Ovary (tissue), 9 donors: ENCODE results near the gene OR8G5. TPM values are rescaled to one million over a fixed set of nuclear protein-coding genes. Genes with fewer than 3 reads are reported as not detected.

ENCODE experiments used
- DNase-seq, 5 donors: peaks; one replicate each; pipeline ENCODE4 v3.0.0-alpha.2; 2019 to 2020
- H3K27ac ChIP-seq, 2 donors: fragments of 200-600 bp; one replicate each; pipeline versions ENCODE4 v1.5.1 to v1.8.0; 2019 to 2022
- H3K27me3 ChIP-seq: fragments of 200-600 bp; one replicate; pipeline ENCODE4 v1.8.0; 2022
- H3K36me3 ChIP-seq: fragments of 200-600 bp; sonication (generic); one replicate; pipeline ENCODE4 v1.5.1; 2019
- H3K4me1 ChIP-seq: one replicate; pipeline ENCODE4 v1.8.1; 2013; ENCODE audit warnings: mild to moderate bottlenecking, moderate library complexity; ENCODE audit not compliant: insufficient read depth
- H3K4me3 ChIP-seq: fragments of 200-600 bp; sonication (generic); one replicate; pipeline ENCODE4 v1.5.1; 2017
- H3K9me3 ChIP-seq, 2 donors: fragments of 200-600 bp in 1 of 2; sonication (generic) in 1 of 2; one replicate each; pipeline versions ENCODE4 v1.5.1 to v1.8.1; 2013 to 2019; ENCODE audit warnings: mild to moderate bottlenecking in 1 of 2, moderate library complexity in 1 of 2
- CTCF ChIP-seq, 3 donors: fragments of 450-650 bp in 2 of 3; fragments of 200-600 bp in 1 of 3; IDR thresholded peaks; one replicate each; pipeline versions ENCODE4 v1.5.1 to v1.8.0; 2016 to 2022; ENCODE audit warnings: antibody characterized with exemption in 3 of 3, mild to moderate bottlenecking in 1 of 3
- EP300 ChIP-seq: sonication (generic); formaldehyde crosslinking; IDR thresholded peaks from one replicate; pipeline ENCODE4 v1.6.1; 2017; ENCODE audit warnings: antibody characterized with exemption
- POLR2A ChIP-seq: fragments of 450-650 bp; IDR thresholded peaks from one replicate; pipeline ENCODE4 v1.6.1; 2017; ENCODE audit warnings: antibody characterized with exemption, mild to moderate bottlenecking, moderate library complexity
- WGBS, 3 donors: extraction: QIAGEN DNeasy Blood & Tissue Kit in 1 of 3; methylation state at CpG; one replicate each; pipeline versions ENCODE4 v1.1.5 to v1.1.7; 2013 to 2017; 5-methylcytosine and 5-hydroxymethylcytosine counted together
- intact Hi-C, 4 donors: fragments of 100-400 bp; cut with DNase I; formaldehyde crosslinking; loops; one replicate each; pipeline versions ENCODE4 v1.11.0 to v1.15.1; 2022 to 2023
- polyA plus RNA-seq, 2 donors: library from polyadenylated mRNA; stranded (reverse); fragments of 200-250 nt in 1 of 2; fragments of 350-450 nt in 1 of 2; fragmentation: Illumina TruSeq in 1 of 2; extraction: RNeasy Lipid Tissue Mini Kit (QIAGEN cat#74804) in 1 of 2; gene quantifications; one replicate each; pipeline ENCODE4 v1.2.3, GENCODE V29; 2013 to 2014
- total RNA-seq, 7 donors: library from RNA; depleted of rRNA in 2 of 7; stranded (reverse); fragments of >200 nt in 2 of 7; fragmentation: NEBNext Ultra II Directional in 3 of 7; extraction: Animal tissue kit (Norgen Biotek cat#: 25700) in 3 of 7; gene quantifications; one replicate each; pipeline versions ENCODE4 v1.1.0 to v1.2.4, GENCODE V29; 2016 to 2023
- donor health status: DM: no; HTN: no; CAD: no; lungs with moderate emphysema.
- donor health status: DM: no; HTN: no; CAD: no.
- donor health status: Bipolar disorder and iron deficiency.
- donor health status: DM: yes; HTN: yes; CAD: no.
- donor health status: DM: no; HTN: no; CAD: no.
- donor health status: DM: yes; HTN: yes; CAD: no.

The OR8G5 gene
- total and polyA plus RNA-seq, 9 donors = not detected

DNA sequence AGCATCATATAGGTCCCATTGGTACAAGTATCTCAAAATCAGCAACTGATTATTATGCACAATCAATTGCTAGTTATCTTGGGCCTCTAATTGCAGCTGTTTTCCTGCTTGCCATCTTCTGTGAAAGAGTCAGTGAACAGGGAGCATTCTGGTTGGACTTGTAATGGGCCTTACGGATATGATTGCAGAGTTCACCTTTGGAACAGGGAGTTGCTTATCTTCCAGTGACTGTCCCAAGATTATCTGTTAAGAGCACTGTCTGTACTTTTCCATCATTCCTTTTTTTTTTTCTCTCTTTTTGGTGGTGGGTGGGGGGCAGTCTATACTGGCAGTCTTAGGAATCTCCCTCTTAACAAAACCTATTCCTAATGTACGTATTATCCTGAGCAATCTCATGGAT lies 17.8 kb downstream of the OR8G5 start:
- no peaks in the 10 kb centered on the region for H3K27me3 ChIP-seq
- no peaks in the 10 kb centered on the region for H3K9me3 ChIP-seq
- WGBS, 3 donors = 83 to 88% (median 88%) methylated on average over 2 of the region's 2 CpGs
- no peaks in the 10 kb centered on the region for H3K4me1 ChIP-seq
- no peak for DNase-seq
- no peak overlapping the region for H3K27ac ChIP-seq
- H3K4me3 ChIP-seq = no peak overlapping the region
- TF ChIP-seq CTCF (IDR thresholded peaks at IDR 0.05) (no peak), POLR2A (no peak), EP300 (no peak)
- H3K36me3 ChIP-seq = no peaks in the 10 kb centered on the region
- intact Hi-C loops = no loop called here

- WGBS, 3 donors = 66 to 86% (median 72%) methylated on average over 1 of the region's 1 CpG
- H3K4me1 ChIP-seq = no peaks in the 10 kb centered on the region
- H3K27ac ChIP-seq = no peak overlapping the region
- no peaks in the 10 kb centered on the region for H3K27me3 ChIP-seq
- intact Hi-C loops = no loop called here
- H3K9me3 ChIP-seq = no peaks in the 10 kb centered on the region
- DNase-seq = no peak
- H3K4me3 ChIP-seq = no peak overlapping the region
- H3K36me3 ChIP-seq = no peaks in the 10 kb centered on the region
- TF ChIP-seq EP300 = no peak
- TF ChIP-seq CTCF (IDR thresholded peaks at IDR 0.05) = no peak
- TF ChIP-seq POLR2A = no peak
These were observed 19.9 kb downstream of the OR8G5 start for GRCh38 chr11:124276081-124276480.

- H3K4me1 ChIP-seq = no peaks in the 10 kb centered on the region
- 84 to 94% (median 94%) methylated on average over 3 of the region's 3 CpGs for WGBS, 3 donors
These were observed 21.0 kb downstream of the OR8G5 start for GRCh38 chr11:124277207-124277606.

GRCh38 chr11:124277804-124278203 lies 21.6 kb downstream of the OR8G5 start:
- no peak for TF ChIP-seq POLR2A
- TF ChIP-seq CTCF (IDR thresholded peaks at IDR 0.05) = no peak
- no peak for TF ChIP-seq EP300
- no peak for DNase-seq
- 57 to 72% (median 64%) methylated on average over 3 of the region's 3 CpGs for WGBS, 3 donors
- Histone ChIP-seq H3K4me1 (no peaks in the 10 kb centered on the region), H3K36me3 (no peaks in the 10 kb centered on the region), H3K4me3 (no peak overlapping the region), H3K27me3 (no peaks in the 10 kb centered on the region), H3K9me3 (no peaks in the 10 kb centered on the region), H3K27ac (no peak overlapping the region)
- intact Hi-C loops = no loop called here

More at GRCh38 chr11:124277207-124277606, 21.0 kb downstream of the OR8G5 start:
- intact Hi-C loops = no loop called here
- Histone ChIP-seq H3K9me3 (no peaks in the 10 kb centered on the region), H3K4me3 (no peak overlapping the region), H3K27me3 (no peaks in the 10 kb centered on the region), H3K36me3 (no peaks in the 10 kb centered on the region), H3K27ac (no peak overlapping the region)
- no peak for TF ChIP-seq EP300
- TF ChIP-seq CTCF (IDR thresholded peaks at IDR 0.05) = no peak
- no peak for TF ChIP-seq POLR2A
- no peak for DNase-seq

- intact Hi-C loops = no loop called here
- WGBS, 3 donors = 46 to 69% (median 48%) methylated on average over 2 of the region's 2 CpGs
- H3K4me3 ChIP-seq = no peak overlapping the region
- no peaks in the 10 kb centered on the region for H3K36me3 ChIP-seq
- H3K27ac ChIP-seq = no peak overlapping the region
- no peaks in the 10 kb centered on the region for H3K9me3 ChIP-seq
- H3K27me3 ChIP-seq = no peaks in the 10 kb centered on the region
- DNase-seq = no peak
- H3K4me1 ChIP-seq = no peaks in the 10 kb centered on the region
- TF ChIP-seq CTCF (IDR thresholded peaks at IDR 0.05) (no peak), POLR2A (no peak), EP300 (no peak)
These were observed 22.1 kb downstream of the OR8G5 start for GRCh38 chr11:124278261-124278660.
